CD4-positive, alpha-beta memory T cell (primary cell): ENCODE data around the gene LILRA5. TPM values are rescaled to one million over a fixed set of nuclear protein-coding genes. Genes with fewer than 3 reads are reported as not detected.
"Not testable (repeated sequence)": the region's sequence is repeated elsewhere in the genome, so short reads cannot be mapped to it uniquely, and the experiment has no call there.

Source experiments
- CTCF ChIA-PET: fragments of 350-600 bp; sonication (Branson Sonifier 250); formaldehyde crosslinking; loops from one replicate; lab custom pipeline; 2021; ENCODE audit warnings: inconsistent platforms; ENCODE audit not compliant: partially characterized antibody; lab: Charles Lee
- POLR2A ChIA-PET: fragments of 350-600 bp; sonication (Branson Sonifier 250); formaldehyde crosslinking; loops from one replicate; lab custom pipeline; 2021; ENCODE audit not compliant: partially characterized antibody; lab: Charles Lee
- DNase-seq, 5 donors: peaks; one replicate each; pipeline versions ENCODE4 v3.0.0 to v3.0.0-alpha.2; 2020 to 2022; ENCODE audit warnings: mixed read lengths in 1 of 5
- H3K27ac ChIP-seq: one replicate; pipeline ENCODE4 v1.7.0; 2013; ENCODE audit warnings: low read depth, low read length
- H3K27me3 ChIP-seq: 2 replicates; pipeline ENCODE4 v1.7.0; 2013; ENCODE audit warnings: mild to moderate bottlenecking, low read length, moderate library complexity; ENCODE audit not compliant: insufficient read depth
- H3K36me3 ChIP-seq: 2 replicates; pipeline ENCODE4 v1.7.0; 2013; ENCODE audit warnings: mild to moderate bottlenecking, low read length, moderate library complexity; ENCODE audit not compliant: insufficient read depth
- H3K4me1 ChIP-seq: 2 replicates; pipeline ENCODE4 v1.7.0; 2013; ENCODE audit warnings: mild to moderate bottlenecking, low read length, moderate library complexity; ENCODE audit not compliant: insufficient read depth
- H3K4me3 ChIP-seq, 2 donors: one replicate each; pipeline ENCODE4 v1.7.0; 2013; ENCODE audit warnings: low read length in 2 of 2, mild to moderate bottlenecking in 1 of 2
- H3K9me3 ChIP-seq, 2 donors: one replicate each; pipeline ENCODE4 v1.7.0; 2013; ENCODE audit warnings: low read length in 2 of 2, control low read depth in 1 of 2; ENCODE audit not compliant: control insufficient read depth in 1 of 2
- H3K27ac Mint-ChIP-seq, 7 donors: one replicate each; pipeline ENCODE4 v1.8.0; 2020 to 2021; ENCODE audit warnings: mixed read lengths in 7 of 7, mild to moderate bottlenecking in 6 of 7, inconsistent platforms in 3 of 7, moderate library complexity in 3 of 7
- H3K27me3 Mint-ChIP-seq, 2 donors: one replicate each; pipeline ENCODE4 v1.8.0; 2020 to 2021; ENCODE audit warnings: mixed read lengths in 2 of 2
- H3K36me3 Mint-ChIP-seq, 2 donors: one replicate each; pipeline ENCODE4 v1.8.0; 2020 to 2021; ENCODE audit warnings: mixed read lengths in 2 of 2, inconsistent platforms in 1 of 2, mild to moderate bottlenecking in 1 of 2
- H3K4me1 Mint-ChIP-seq, 4 donors: one replicate each; pipeline ENCODE4 v1.8.0; 2020 to 2021; ENCODE audit warnings: mixed read lengths in 4 of 4, mild to moderate bottlenecking in 1 of 4
- H3K4me3 Mint-ChIP-seq, 8 donors: one replicate each; pipeline ENCODE4 v1.8.0; 2020 to 2021; ENCODE audit warnings: mixed read lengths in 8 of 8, mild to moderate bottlenecking in 7 of 8, moderate library complexity in 6 of 8, inconsistent platforms in 3 of 8
- H3K9me3 Mint-ChIP-seq, 8 donors: one replicate each; pipeline ENCODE4 v1.8.0; 2020 to 2021; ENCODE audit warnings: mixed read lengths in 8 of 8, mild to moderate bottlenecking in 5 of 8, inconsistent platforms in 3 of 8, moderate library complexity in 1 of 8
- intact Hi-C: fragments of 100-400 bp; cut with micrococcal nuclease; formaldehyde crosslinking; loops from one replicate; pipeline ENCODE4 v1.15.1; 2023
- polyA plus RNA-seq, 2 donors: library from polyadenylated mRNA; unstranded; fragments of 300-500 nt; fragmentation: Illumina TruSeq; gene quantifications; one replicate each; pipeline ENCODE4 v1.2.3, GENCODE V29; 2021
- total RNA-seq, 2 experiments: library from RNA; stranded (reverse); gene quantifications; one replicate each; pipeline ENCODE4 v1.2.3, GENCODE V29; 2021

LILRA5 gene
- total and polyA plus RNA-seq, 4 experiments from 2014 or later = 0.36 to 0.38 TPM; not detected in 2

GRCh38 chr19:54325194-54325621 is 12.2 kb upstream of the LILRA5 start:
- Mint-ChIP-seq H3K27me3 (peaks cover 11 to 13% of the 10 kb centered on the region in 2 donors), H3K4me1 (peaks cover 8 to 19% (median 14%) of the 10 kb centered on the region in 4 donors), H3K9me3 (no peaks in the 10 kb centered on the region), H3K27ac (peak overlapping the region in 2 of 7 donors; percentile 0 to 58), H3K36me3 (no peaks in the 10 kb centered on the region), H3K4me3 (no peak overlapping the region)
- peak; percentile 59 to 68 (median 64) for DNase-seq
- no peak overlapping the region for H3K27ac ChIP-seq
- peaks cover 8% of the 10 kb centered on the region for H3K4me1 ChIP-seq
- no peaks in the 10 kb centered on the region for H3K27me3 ChIP-seq
- no peak overlapping the region for H3K4me3 ChIP-seq
- H3K9me3 ChIP-seq = no peaks in the 10 kb centered on the region
- no peaks in the 10 kb centered on the region for H3K36me3 ChIP-seq
- CTCF ChIA-PET = interaction anchor here (1.0 to 18.5 kb wide), 4 partner anchors 29 to 113 kb away, joined by 4 to 279 read pairs (median 10); no protein-coding TSS in a partner anchor
- intact Hi-C loops = loop anchor here (1.0 kb wide), 2 partner anchors 29 to 66 kb away; no protein-coding TSS in a partner anchor
- POLR2A ChIA-PET = interaction anchor here (1.8 to 2.7 kb wide), 2 partner anchors 63 to 64 kb away, joined by 9 read pairs; no protein-coding TSS in a partner anchor

- Histone ChIP-seq H3K9me3 (no peaks in the 10 kb centered on the region), H3K36me3 (no peaks in the 10 kb centered on the region), H3K4me3 (no peak overlapping the region), H3K27me3 (no peaks in the 10 kb centered on the region), H3K27ac (no peak overlapping the region), H3K4me1 (peaks cover 8% of the 10 kb centered on the region)
- no peak for DNase-seq
- peaks cover 8 to 19% (median 14%) of the 10 kb centered on the region in 4 donors for H3K4me1 Mint-ChIP-seq
- no peak overlapping the region for H3K27ac Mint-ChIP-seq
- H3K36me3 Mint-ChIP-seq = no peaks in the 10 kb centered on the region
- no peaks in the 10 kb centered on the region for H3K9me3 Mint-ChIP-seq
- H3K4me3 Mint-ChIP-seq = no peak overlapping the region
- POLR2A ChIA-PET = interaction anchor here (1.8 kb wide), 1 partner anchor 65 kb away, joined by 9 read pairs; no protein-coding TSS in a partner anchor
- peaks cover 11 to 13% of the 10 kb centered on the region in 2 donors for H3K27me3 Mint-ChIP-seq
- intact Hi-C loops = no loop called here
- CTCF ChIA-PET = interaction anchor here (1.0 to 18.5 kb wide), 4 partner anchors 30 to 66 kb away, joined by 4 to 279 read pairs (median 10); partner anchors contain the start of gene LAIR1
Observed at GRCh38 chr19:54324071-54324470, 11.1 kb upstream of the LILRA5 start.

GRCh38 chr19:54322934-54323333 is 10.0 kb upstream of the LILRA5 start:
- CTCF ChIA-PET = interaction anchor here (2.5 to 18.5 kb wide), 2 partner anchors 31 to 67 kb away, joined by 15 to 279 read pairs; no protein-coding TSS in a partner anchor
- H3K36me3 Mint-ChIP-seq, H3K9me3 ChIP-seq, DNase-seq, H3K27me3 ChIP-seq, H3K4me3 ChIP-seq, H3K9me3 Mint-ChIP-seq, H3K4me3 Mint-ChIP-seq, intact Hi-C loops, H3K36me3 ChIP-seq, H3K27ac Mint-ChIP-seq, H3K4me1 ChIP-seq, POLR2A ChIA-PET, H3K27ac ChIP-seq: not testable (repeated sequence)
- Mint-ChIP-seq H3K4me1 (peaks cover 7 to 18% (median 11%) of the 10 kb centered on the region in 4 donors), H3K27me3 (peaks cover 13% of the 10 kb centered on the region in 2 donors)

- H3K27ac Mint-ChIP-seq, H3K9me3 ChIP-seq, H3K27ac ChIP-seq, H3K36me3 ChIP-seq, H3K4me3 ChIP-seq, intact Hi-C loops, H3K4me1 ChIP-seq, H3K4me3 Mint-ChIP-seq, DNase-seq, H3K9me3 Mint-ChIP-seq, H3K27me3 ChIP-seq, H3K36me3 Mint-ChIP-seq, POLR2A ChIA-PET: not testable (repeated sequence)
- H3K4me1 Mint-ChIP-seq = peaks cover 4 to 14% (median 8%) of the 10 kb centered on the region in 4 donors
- CTCF ChIA-PET = interaction anchor here (18.5 kb wide), 1 partner anchor 68 kb away, joined by 279 read pairs; no protein-coding TSS in a partner anchor
- peaks cover 13 to 14% of the 10 kb centered on the region in 2 donors for H3K27me3 Mint-ChIP-seq
Observed at GRCh38 chr19:54322295-54322694, 9.3 kb upstream of the LILRA5 start.

- CTCF ChIA-PET = interaction anchor here (18.5 kb wide), 1 partner anchor 70 kb away, joined by 279 read pairs; no protein-coding TSS in a partner anchor
- Mint-ChIP-seq H3K9me3 (no peaks in the 10 kb centered on the region), H3K36me3 (no peaks in the 10 kb centered on the region), H3K27me3 (peaks cover 16% of the 10 kb centered on the region in 2 donors), H3K27ac (no peak overlapping the region), H3K4me3 (no peak overlapping the region), H3K4me1 (peaks cover 0 to 3% (median under 1%) of the 10 kb centered on the region in 4 donors)
- Histone ChIP-seq H3K4me3 (no peak overlapping the region), H3K9me3 (no peaks in the 10 kb centered on the region), H3K36me3 (no peaks in the 10 kb centered on the region), H3K4me1 (no peaks in the 10 kb centered on the region), H3K27ac (no peak overlapping the region), H3K27me3 (no peaks in the 10 kb centered on the region)
- intact Hi-C loops = no loop called here
- POLR2A ChIA-PET = no interaction called here
- DNase-seq = no peak
Observed at GRCh38 chr19:54319892-54320670, 7.1 kb upstream of the LILRA5 start.

- Histone ChIP-seq H3K4me3 (no peak overlapping the region), H3K27ac (no peak overlapping the region), H3K27me3 (peaks cover 4% of the 10 kb centered on the region), H3K36me3 (no peaks in the 10 kb centered on the region), H3K4me1 (no peaks in the 10 kb centered on the region), H3K9me3 (no peaks in the 10 kb centered on the region)
- H3K4me1 Mint-ChIP-seq = no peaks in the 10 kb centered on the region
- H3K27ac Mint-ChIP-seq = peak overlapping the region in 1 of 7 donors; percentile 15
- CTCF ChIA-PET = interaction anchor here (18.5 kb wide), 1 partner anchor 71 kb away, joined by 279 read pairs; no protein-coding TSS in a partner anchor
- POLR2A ChIA-PET = no interaction called here
- no peaks in the 10 kb centered on the region for H3K9me3 Mint-ChIP-seq
- peaks cover 18 to 19% of the 10 kb centered on the region in 2 donors for H3K27me3 Mint-ChIP-seq
- no peaks in the 10 kb centered on the region for H3K36me3 Mint-ChIP-seq
- intact Hi-C loops = no loop called here
- DNase-seq = no peak
- H3K4me3 Mint-ChIP-seq = no peak overlapping the region
Observed at GRCh38 chr19:54319049-54319448, 6.1 kb upstream of the LILRA5 start.

- ChIA-PET POLR2A (no interaction called here), CTCF (interaction anchor here (18.5 kb wide), 1 partner anchor 72 kb away, joined by 279 read pairs; no protein-coding TSS in a partner anchor)
- H3K27ac Mint-ChIP-seq = no peak overlapping the region
- no peaks in the 10 kb centered on the region for H3K36me3 ChIP-seq
- H3K27me3 ChIP-seq = peaks cover 5% of the 10 kb centered on the region
- intact Hi-C loops = no loop called here
- no peaks in the 10 kb centered on the region for H3K9me3 ChIP-seq
- no peak overlapping the region for H3K27ac ChIP-seq
- H3K4me3 Mint-ChIP-seq = no peak overlapping the region
- no peaks in the 10 kb centered on the region for H3K4me1 ChIP-seq
- H3K4me3 ChIP-seq = no peak overlapping the region
- H3K9me3 Mint-ChIP-seq = no peaks in the 10 kb centered on the region
- no peaks in the 10 kb centered on the region for H3K36me3 Mint-ChIP-seq
- no peak for DNase-seq
- H3K4me1 Mint-ChIP-seq = no peaks in the 10 kb centered on the region
- peaks cover 21% of the 10 kb centered on the region in 2 donors for H3K27me3 Mint-ChIP-seq
Observed at GRCh38 chr19:54317965-54318240, 4.9 kb upstream of the LILRA5 start.
